Measurements from ENCODE around the gene GINS1. TPM values are rescaled to one million over a fixed set of nuclear protein-coding genes. Genes with fewer than 3 reads are reported as not detected.

GINS1 gene
- total and polyA plus RNA-seq, 2 of the 13 experiments (the other 11 are each of a cell fraction or from before 2014, with no cell fraction given) = 14.6 to 59.9 TPM

GRCh38 chr20:25444556-25444955 is 37.1 kb downstream of the GINS1 start (continued):
- TF ChIP-seq ZNF639 (CRISPR knock-in tag; conservative IDR thresholded peaks at IDR 0.05) (no peak), ZUFSP (CRISPR knock-in tag; IDR thresholded peaks at IDR 0.05; ENCODE audit: borderline replicate concordance) (no peak), EHMT2 (IDR thresholded peaks at IDR 0.05; ENCODE audit: borderline replicate concordance, low read depth, low read length) (no peak), PAWR (CRISPR knock-in tag; IDR thresholded peaks at IDR 0.05; ENCODE audit: borderline replicate concordance) (no peak), SUZ12 (IDR thresholded peaks at IDR 0.05; ENCODE audit: low read depth, low read length) (no peak), ZNF710 (CRISPR knock-in tag; IDR thresholded peaks at IDR 0.05; ENCODE audit: borderline replicate concordance) (no peak)

GRCh38 chr20:25447671-25448070 is 40.2 kb downstream of the GINS1 start:
- intact Hi-C loops (cut with micrococcal nuclease; ENCODE audit: unreplicated experiment) = no loop called here
- no peak for FAIRE-seq
- no peak overlapping the region for H3K4me3 ChIP-seq (replicated peaks in 1 of 3; ENCODE audit: insufficient read depth in 1 of 3, low read depth in 2 of 3, low read length in 3 of 3)
- TF ChIP-seq FOSL1 (CRISPR knock-in tag; IDR thresholded peaks at IDR 0.05; ENCODE audit: borderline replicate concordance) (no peak), JARID2 (CRISPR knock-in tag; IDR thresholded peaks at IDR 0.05; ENCODE audit: insufficient replicate concordance) (no peak), ZNF33B (CRISPR knock-in tag; IDR thresholded peaks at IDR 0.05) (no peak), REPIN1 (CRISPR knock-in tag; IDR thresholded peaks at IDR 0.05; ENCODE audit: borderline replicate concordance, low read depth) (no peak), ZNF816 (CRISPR knock-in tag; IDR thresholded peaks at IDR 0.05; ENCODE audit: borderline replicate concordance) (no peak), MAFG (CRISPR knock-in tag; IDR thresholded peaks at IDR 0.05) (no peak), ZNF235 (CRISPR knock-in tag; IDR thresholded peaks at IDR 0.05; ENCODE audit: borderline replicate concordance) (no peak), BCL6 (CRISPR knock-in tag; IDR thresholded peaks at IDR 0.05) (no peak), TMF1 (CRISPR knock-in tag; IDR thresholded peaks at IDR 0.05; ENCODE audit: low read depth) (no peak), FOXO1 (CRISPR knock-in tag; IDR thresholded peaks at IDR 0.05) (no peak), NFE2 (CRISPR knock-in tag; IDR thresholded peaks at IDR 0.05) (no peak), SAP130 (CRISPR knock-in tag; IDR thresholded peaks at IDR 0.05; ENCODE audit: low read depth) (no peak), AGO2 (optimal IDR thresholded peaks at IDR 0.05; ENCODE audit: low read depth, low read length) (no peak), ZNF576 (CRISPR knock-in tag; IDR thresholded peaks at IDR 0.05) (no peak)

More at GRCh38 chr20:25447671-25448070, 40.2 kb downstream of the GINS1 start:
- Histone ChIP-seq H3K9me3 (ENCODE audit: low read length) (no peaks in the 10 kb centered on the region), H2AFZ (ENCODE audit: low read length) (no peak overlapping the region), H3K27me3 (ENCODE audit: control insufficient read depth in 1 of 2, insufficient read depth in 2 of 2, low read length in 2 of 2) (no peaks in the 10 kb centered on the region), H3K4me2 (ENCODE audit: low read depth, low read length) (no peak overlapping the region), H3K27ac (ENCODE audit: extremely low read length, insufficient read depth, low read length) (no peak overlapping the region), H3K36me3 (replicated peaks in 1 of 2; ENCODE audit: control insufficient read depth in 1 of 2, insufficient read depth in 2 of 2, low read length in 2 of 2) (peaks cover 12 to 50% of the 10 kb centered on the region in 2 experiments), H3K79me2 (ENCODE audit: insufficient read depth, low read length) (no peaks in the 10 kb centered on the region), H4K20me1 (ENCODE audit: insufficient read depth, low read length) (no peaks in the 10 kb centered on the region), H3K4me1 (ENCODE audit: insufficient read depth, low read length) (no peaks in the 10 kb centered on the region), H3K9ac (ENCODE audit: insufficient read depth, low read depth, low read length) (no peak overlapping the region)
- ATAC-seq (no peak), DNase-seq (ENCODE audit: low spot score) (no peak)
- 83% methylated on average over 6 of the region's 6 CpGs for WGBS (ENCODE audit: low lambda C conversion rate)
- in situ Hi-C loops (cut with HindIII; ENCODE audit: extremely low pct_ligation_motif_present, low pct_unique_long_range_greater_than_20kb) = no loop called here
- CTCF ChIA-PET (ENCODE audit: low intra/inter-chr PET ratio, low total read pairs) = no interaction called here
- POLR2A ChIA-PET = no interaction called here
- BruUV-seq (replicated peaks) = no TSS peak

Data from HepG2 (cell line).